ACC112 (cell line): Measurements from ENCODE around the gene CLSTN3.
A peak's percentile ranks its signal among the peaks of the same experiment; 100 is the strongest.
"Not testable (repeated sequence)": the region's sequence is repeated elsewhere in the genome, so short reads cannot be mapped to it uniquely, and the experiment has no call there.

Experiments
- H2AFZ ChIP-seq: fragments of 200-600 bp; sonication (generic); one replicate; pipeline ENCODE4 v1.6.0; 2017; ENCODE audit warnings: antibody characterized with exemption, low read length; ENCODE audit not compliant: unreplicated experiment
- H3K27ac ChIP-seq: fragments of 200-600 bp; sonication (generic); 2 replicates; pipeline ENCODE4 v1.5.1; 2014; ENCODE audit warnings: low read depth, mild to moderate bottlenecking, antibody characterized with exemption, low read length, moderate library complexity
- H3K27me3 ChIP-seq: fragments of 200-600 bp; sonication (generic); 2 replicates; pipeline ENCODE4 v1.6.1; 2014; ENCODE audit warnings: mild to moderate bottlenecking, antibody characterized with exemption, low read length, moderate library complexity, mixed read lengths; ENCODE audit not compliant: insufficient read depth
- H3K36me3 ChIP-seq: fragments of 200-600 bp; sonication (generic); 2 replicates; pipeline ENCODE4 v1.6.1; 2016; ENCODE audit warnings: mild to moderate bottlenecking, antibody characterized with exemption, low read length, moderate library complexity, mixed read lengths; ENCODE audit not compliant: insufficient read depth
- H3K4me1 ChIP-seq: fragments of 200-600 bp; sonication (generic); one replicate; pipeline ENCODE4 v1.6.1; 2016; ENCODE audit warnings: low read length, mixed read lengths; ENCODE audit not compliant: insufficient read depth, unreplicated experiment, control insufficient read depth
- H3K4me3 ChIP-seq: fragments of 200-600 bp; sonication (generic); 2 replicates; pipeline ENCODE4 v1.5.1; 2014; ENCODE audit warnings: mild to moderate bottlenecking, low read depth, low read length
- H3K79me2 ChIP-seq: fragments of 200-600 bp; sonication (generic); one replicate; pipeline ENCODE4 v1.6.0; 2016; ENCODE audit warnings: low read length; ENCODE audit not compliant: control insufficient read depth, unreplicated experiment, insufficient read depth

The CLSTN3 gene

DNA sequence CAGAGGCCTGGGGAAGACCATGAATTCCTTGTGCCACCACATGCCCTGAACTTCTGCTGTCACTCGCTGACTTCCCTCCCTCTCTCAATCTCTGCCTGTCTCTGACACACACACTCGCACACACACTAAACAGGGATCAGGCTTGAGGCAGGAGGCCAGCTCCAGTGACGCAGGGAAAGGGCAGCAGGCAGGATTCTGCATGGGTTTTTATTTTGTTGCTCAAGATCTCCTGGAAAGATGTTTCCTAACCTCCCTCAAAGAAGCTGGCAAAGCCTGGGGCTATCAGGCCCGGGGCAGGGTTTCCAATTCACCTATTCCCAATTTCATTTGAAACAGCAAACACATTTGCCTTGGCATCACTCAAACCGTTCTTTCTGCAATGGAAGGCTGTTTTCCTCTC is 31.6 kb downstream of the CLSTN3 start:
- Histone ChIP-seq H3K36me3 (no peaks in the 10 kb centered on the region), H2AFZ (no peak overlapping the region)

DNA sequence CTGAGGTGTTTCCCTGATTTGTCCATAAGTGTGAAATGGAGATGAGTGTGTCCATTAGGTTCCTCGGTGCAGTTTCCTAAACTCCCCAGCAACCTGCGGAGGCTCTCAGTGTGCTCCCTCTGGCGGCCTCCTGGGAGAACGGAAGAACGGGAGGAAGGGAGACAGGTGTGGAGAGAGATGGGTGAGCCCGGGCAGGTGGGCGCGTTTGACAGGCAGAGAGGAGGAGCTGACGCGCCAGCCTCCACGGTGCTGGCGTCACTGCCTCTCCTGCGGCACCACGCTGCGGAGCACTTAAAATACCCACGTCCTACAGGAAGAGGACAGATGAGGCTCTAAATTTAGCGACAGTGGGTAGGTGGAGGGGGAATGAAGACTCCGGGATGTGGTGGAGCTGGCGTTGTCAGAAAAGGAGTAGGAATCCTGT is 32.5 kb downstream of the CLSTN3 start:
- no peaks in the 10 kb centered on the region for H3K79me2 ChIP-seq
- peaks cover 47% of the 10 kb centered on the region for H3K27me3 ChIP-seq
- no peaks in the 10 kb centered on the region for H3K36me3 ChIP-seq
- no peak overlapping the region for H2AFZ ChIP-seq
- H3K4me3 ChIP-seq, result no peak overlapping the region
- no peaks in the 10 kb centered on the region for H3K4me1 ChIP-seq
- no peak overlapping the region for H3K27ac ChIP-seq

More for the DNA sequence above, 31.6 kb downstream of the CLSTN3 start:
- no peaks in the 10 kb centered on the region for H3K79me2 ChIP-seq
- no peak overlapping the region for H3K4me3 ChIP-seq
- no peaks in the 10 kb centered on the region for H3K4me1 ChIP-seq
- H3K27ac ChIP-seq, result no peak overlapping the region
- peaks cover 46% of the 10 kb centered on the region for H3K27me3 ChIP-seq

DNA sequence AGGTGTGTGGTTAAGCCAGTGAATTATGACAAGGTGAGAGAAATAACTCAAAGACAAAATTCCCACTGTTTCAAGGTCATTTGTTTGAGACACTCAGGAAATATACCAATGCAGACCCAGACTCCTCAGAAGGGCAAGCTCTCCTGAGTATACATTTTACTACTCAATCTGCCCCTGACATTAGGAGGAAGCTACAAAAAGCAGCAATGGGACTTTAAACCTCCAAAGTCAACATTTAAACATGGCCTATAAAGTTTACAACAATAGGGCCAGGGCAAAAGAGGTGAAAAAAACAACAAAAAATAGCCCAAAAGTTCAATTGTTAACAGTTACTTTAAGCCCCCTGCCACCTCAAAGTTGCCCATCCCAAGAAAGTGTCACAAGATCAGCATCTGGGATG is 39.8 kb downstream of the CLSTN3 start:
- peaks cover 18% of the 10 kb centered on the region for H3K27me3 ChIP-seq
- H3K4me3 ChIP-seq, result no peak overlapping the region
- H3K27ac ChIP-seq, result no peak overlapping the region
- H2AFZ ChIP-seq, result no peak overlapping the region
- H3K4me1 ChIP-seq, result no peaks in the 10 kb centered on the region
- no peaks in the 10 kb centered on the region for H3K36me3 ChIP-seq
- H3K79me2 ChIP-seq, result no peaks in the 10 kb centered on the region

DNA sequence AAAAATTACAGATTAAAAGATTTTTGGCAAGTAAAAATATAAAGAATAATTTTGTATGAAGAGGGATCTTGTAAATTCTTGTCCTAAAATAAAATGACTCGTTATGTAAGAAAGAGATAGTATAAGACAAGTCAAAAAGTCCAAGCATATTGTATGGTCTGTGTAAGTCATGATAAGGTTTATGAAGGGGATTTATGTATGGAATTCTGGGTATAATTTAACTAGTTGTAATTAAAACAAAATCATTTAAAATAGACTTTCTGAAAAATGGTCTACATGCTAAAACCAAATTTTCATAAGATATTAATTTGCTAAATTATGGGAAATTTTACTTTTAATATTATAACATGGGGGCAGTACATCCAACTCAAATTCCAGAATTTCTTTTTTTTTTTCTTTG is 41.7 kb downstream of the CLSTN3 start:
- H2AFZ ChIP-seq, result no peak overlapping the region
- no peaks in the 10 kb centered on the region for H3K79me2 ChIP-seq
- no peaks in the 10 kb centered on the region for H3K36me3 ChIP-seq
- no peak overlapping the region for H3K27ac ChIP-seq
- no peaks in the 10 kb centered on the region for H3K4me1 ChIP-seq
- H3K4me3 ChIP-seq, result no peak overlapping the region
- H3K27me3 ChIP-seq, result 0 out of 2 replicates have a peak, but pooled peaks cover 2% of the 10 kb centered on the region

- no peak overlapping the region for H2AFZ ChIP-seq
- H3K4me3 ChIP-seq, result no peak overlapping the region
- H3K36me3 ChIP-seq, result no peaks in the 10 kb centered on the region
- H3K27ac ChIP-seq, result no peak overlapping the region
- peaks cover 18% of the 10 kb centered on the region; the same call in 1 of the 2 replicates for H3K27me3 ChIP-seq
- H3K79me2 ChIP-seq, result no peaks in the 10 kb centered on the region
- no peaks in the 10 kb centered on the region for H3K4me1 ChIP-seq
Observed at GRCh38 chr12:7175493-7175892, 45.3 kb downstream of the CLSTN3 start.

GRCh38 chr12:7176595-7176994 is 46.4 kb downstream of the CLSTN3 start:
- no peaks in the 10 kb centered on the region for H3K79me2 ChIP-seq
- H3K4me3 ChIP-seq, result no peak overlapping the region
- H3K36me3 ChIP-seq, result no peaks in the 10 kb centered on the region
- H3K4me1 ChIP-seq, result no peaks in the 10 kb centered on the region
- H3K27ac ChIP-seq, result no peak overlapping the region
- peaks cover 29% of the 10 kb centered on the region; the same call in 1 of the 2 replicates for H3K27me3 ChIP-seq
- H2AFZ ChIP-seq, result no peak overlapping the region

GRCh38 chr12:7178481-7178880 is 48.3 kb downstream of the CLSTN3 start:
- Histone ChIP-seq H3K36me3 (no peaks in the 10 kb centered on the region), H3K4me1 (no peaks in the 10 kb centered on the region), H2AFZ (no peak overlapping the region), H3K4me3 (no peak overlapping the region), H3K27ac (no peak overlapping the region), H3K79me2 (no peaks in the 10 kb centered on the region), H3K27me3 (peaks cover 33% of the 10 kb centered on the region; the same call in 1 of the 2 replicates)

DNA sequence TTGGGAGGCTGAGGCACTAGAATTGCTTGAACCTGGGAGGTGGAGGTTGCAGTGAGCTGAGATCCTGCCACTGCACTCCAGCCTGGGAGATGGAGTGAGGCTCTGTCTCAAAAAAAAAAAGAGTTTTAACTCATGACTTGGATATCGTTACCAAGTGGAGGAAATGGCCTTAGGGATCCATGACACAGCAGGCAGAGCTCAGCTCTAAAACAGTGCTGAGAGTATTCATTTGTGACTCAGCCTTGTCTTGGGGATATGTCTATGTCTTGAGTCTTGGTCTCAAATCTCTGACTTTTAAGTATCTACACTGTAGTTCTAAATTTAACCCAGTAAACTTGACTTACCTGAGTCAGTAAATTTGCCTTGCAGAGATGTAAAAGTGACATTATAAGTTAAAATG is 50.5 kb downstream of the CLSTN3 start:
- Histone ChIP-seq H2AFZ (no peak overlapping the region), H3K27me3 (peaks cover 33% of the 10 kb centered on the region; the same call in 1 of the 2 replicates), H3K79me2 (no peaks in the 10 kb centered on the region), H3K4me1 (no peaks in the 10 kb centered on the region), H3K4me3 (no peak overlapping the region), H3K27ac (no peak overlapping the region), H3K36me3 (no peaks in the 10 kb centered on the region)

DNA sequence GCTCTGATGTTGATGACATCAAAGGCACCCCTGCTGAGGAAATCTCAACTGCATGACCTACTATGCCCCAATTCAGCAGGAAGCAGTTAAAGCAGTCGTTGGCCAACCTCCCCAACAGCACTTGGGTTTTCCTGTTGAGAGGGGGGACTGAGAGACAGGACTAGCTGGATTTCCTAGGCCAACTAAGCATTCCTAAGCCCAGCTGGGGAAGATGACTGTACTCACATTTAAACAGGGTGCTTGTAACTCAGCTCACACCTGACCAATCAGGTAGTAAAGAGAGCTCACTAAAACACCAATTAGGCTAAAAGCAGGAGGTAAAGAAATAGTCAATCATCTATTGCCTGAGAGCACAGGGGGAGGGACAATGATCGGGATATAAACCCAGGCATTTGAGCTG is 55.9 kb downstream of the CLSTN3 start:
- H2AFZ ChIP-seq, H3K27ac ChIP-seq, H3K4me3 ChIP-seq, H3K36me3 ChIP-seq, H3K79me2 ChIP-seq, H3K27me3 ChIP-seq: not testable (repeated sequence)
- H3K4me1 ChIP-seq, result peaks cover 15% of the 10 kb centered on the region

DNA sequence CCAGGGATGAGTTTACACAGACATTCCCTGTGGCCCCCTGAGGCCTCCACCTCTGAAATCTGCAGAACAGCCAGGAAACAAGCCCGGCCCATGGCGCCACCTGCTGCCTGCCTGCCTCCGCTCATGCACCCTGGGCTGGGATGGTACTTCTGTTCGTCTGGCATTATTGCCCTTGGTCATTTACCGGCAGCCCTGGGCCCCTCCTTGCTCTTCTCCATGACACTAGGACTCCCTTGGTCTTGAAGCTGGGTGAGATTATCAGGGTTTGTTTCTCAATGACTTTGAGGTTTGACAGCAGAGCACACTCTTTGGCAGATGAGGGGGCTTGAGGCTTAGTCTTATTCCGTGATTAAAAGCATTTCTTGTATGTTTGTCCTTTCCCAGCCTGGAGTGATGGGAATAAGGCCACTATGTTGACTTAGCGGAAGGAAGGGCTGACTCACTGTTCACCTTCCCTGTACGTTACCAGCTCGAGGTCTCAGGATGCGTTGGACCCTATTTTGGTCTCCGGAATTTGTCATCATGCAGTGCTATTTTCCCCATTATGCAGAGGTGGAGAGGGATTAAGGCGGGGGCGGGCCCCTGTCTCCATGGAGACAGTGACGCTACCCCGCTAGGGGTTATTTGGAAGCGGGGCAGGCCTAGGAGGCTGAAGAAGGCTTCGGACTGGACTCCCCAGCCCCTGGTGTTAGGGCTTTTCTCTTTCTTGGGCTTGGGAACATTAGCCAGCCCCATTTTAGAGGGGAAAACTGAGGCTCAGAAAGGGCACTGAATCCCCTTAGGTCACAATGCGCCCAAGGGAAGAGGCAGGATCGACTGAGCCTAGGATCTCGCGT is 58.6 kb downstream of the CLSTN3 start:
- H3K4me3 ChIP-seq, result peak overlapping the region; percentile 90
- no peaks in the 10 kb centered on the region for H3K27me3 ChIP-seq
- peak overlapping the region; percentile 79 for H3K27ac ChIP-seq
- no peaks in the 10 kb centered on the region for H3K36me3 ChIP-seq
- H3K79me2 ChIP-seq, result no peaks in the 10 kb centered on the region
- peaks cover 18% of the 10 kb centered on the region for H3K4me1 ChIP-seq
- H2AFZ ChIP-seq, result peak overlapping the region; percentile 89
